Measurements from ENCODE around the gene SFMBT1. TPM values are rescaled to one million over a fixed set of nuclear protein-coding genes. Genes with fewer than 3 reads are reported as not detected.

The SFMBT1 gene
- total and polyA plus RNA-seq, 2 donors (not counting 1 experiment from before 2014, with no cell fraction given) = 3.7 to 5.6 TPM

DNA sequence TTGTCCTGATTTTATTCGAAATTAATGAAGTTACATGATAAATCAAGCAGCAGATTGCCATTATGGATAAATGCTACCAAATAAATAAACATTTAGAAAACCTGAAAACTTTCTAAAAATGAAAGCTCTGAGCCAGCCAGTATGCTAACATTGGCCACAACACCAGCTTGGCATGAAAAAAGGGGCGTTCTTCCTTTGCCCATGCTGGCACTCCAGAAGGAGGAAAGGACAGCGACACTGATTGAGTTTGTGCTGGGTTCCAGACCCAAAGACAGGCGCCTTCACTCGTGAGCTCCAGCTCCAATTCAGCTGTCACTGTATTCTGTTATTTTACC, 153.6 kb downstream of the SFMBT1 start:
- no peak overlapping the region for H3K27ac ChIP-seq (ENCODE audit: insufficient read depth, low read length)
- DNase-seq (ENCODE audit: low read depth in 2 of 2) = no peak
- no peak overlapping the region for H2AFZ ChIP-seq (ENCODE audit: low read length)
- no peaks in the 10 kb centered on the region for H3K36me3 ChIP-seq (ENCODE audit: control insufficient read depth, insufficient read depth, low read length)
- H3K4me1 ChIP-seq (ENCODE audit: control insufficient read depth, extremely low read depth, insufficient read depth, low read length) = peaks cover 10% of the 10 kb centered on the region
- H3K4me3 ChIP-seq (replicated peaks in 1 of 4; ENCODE audit: control extremely low read depth in 1 of 4, insufficient read depth in 1 of 4, low read depth in 3 of 4, low read length in 4 of 4) = peak overlapping the region in 1 of 4 experiments; percentile 41
- no peak overlapping the region for H3K9ac ChIP-seq (ENCODE audit: insufficient read depth, low read length)
- no peaks in the 10 kb centered on the region for H3K27me3 ChIP-seq (ENCODE audit: control insufficient read depth, insufficient read depth, low read length)
- H4K20me1 ChIP-seq (ENCODE audit: control insufficient read depth, extremely low read depth, insufficient read depth, low read length) = no peaks in the 10 kb centered on the region
- H3K9me3 ChIP-seq (ENCODE audit: control insufficient read depth, insufficient read depth, low read depth, low read length) = no peaks in the 10 kb centered on the region
- peak overlapping the region; percentile 79 for H3K4me2 ChIP-seq (ENCODE audit: extremely low read depth, insufficient read depth, low read length)
- peaks cover 22% of the 10 kb centered on the region for H3K79me2 ChIP-seq (ENCODE audit: control insufficient read depth, insufficient read depth, low read length)
- TF ChIP-seq EZH2 (IDR thresholded peaks at IDR 0.05; ENCODE audit: low read length, missing control alignments) = no peak
- TF ChIP-seq CTCF (conservative IDR thresholded peaks at IDR 0.05 in 1 of 2, IDR thresholded peaks at IDR 0.05 in 1 of 2; ENCODE audit: low read depth in 1 of 2, low read length in 2 of 2) = no peak

DNA sequence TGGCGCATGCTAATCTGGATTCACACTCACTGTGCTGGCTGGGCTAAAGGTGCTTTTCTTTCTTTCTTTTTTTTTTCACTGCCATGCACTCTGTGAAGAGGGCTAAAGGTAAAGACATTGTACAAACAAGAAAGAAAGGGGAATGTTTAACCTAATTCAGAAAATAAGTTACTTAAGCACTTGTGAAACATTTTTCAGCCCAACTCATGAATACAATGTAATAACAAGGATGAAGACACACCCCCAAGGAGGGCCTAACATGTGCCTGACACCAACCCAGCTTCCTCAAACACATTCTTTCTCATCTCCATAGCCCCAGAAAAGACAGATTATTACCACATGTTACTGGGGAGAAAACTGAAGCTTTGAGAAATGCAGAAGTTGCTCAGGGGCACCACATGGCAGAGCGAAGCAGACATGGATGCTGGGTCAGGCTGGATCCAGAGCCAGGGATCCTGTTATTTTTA, 154.2 kb downstream of the SFMBT1 start:
- no peaks in the 10 kb centered on the region for H3K36me3 ChIP-seq (ENCODE audit: control insufficient read depth, insufficient read depth, low read length)
- H4K20me1 ChIP-seq (ENCODE audit: control insufficient read depth, extremely low read depth, insufficient read depth, low read length) = no peaks in the 10 kb centered on the region
- peak in 1 of 2 donors; percentile 45 for DNase-seq (ENCODE audit: low read depth in 2 of 2)
- peaks cover 24% of the 10 kb centered on the region for H3K79me2 ChIP-seq (ENCODE audit: control insufficient read depth, insufficient read depth, low read length)
- TF ChIP-seq EZH2 (IDR thresholded peaks at IDR 0.05; ENCODE audit: low read length, missing control alignments) (no peak), CTCF (conservative IDR thresholded peaks at IDR 0.05 in 1 of 2, IDR thresholded peaks at IDR 0.05 in 1 of 2; ENCODE audit: low read depth in 1 of 2, low read length in 2 of 2) (no peak)
- no peak overlapping the region for H3K4me3 ChIP-seq (replicated peaks in 1 of 4; ENCODE audit: control extremely low read depth in 1 of 4, insufficient read depth in 1 of 4, low read depth in 3 of 4, low read length in 4 of 4)
- H3K4me1 ChIP-seq (ENCODE audit: control insufficient read depth, extremely low read depth, insufficient read depth, low read length) = peaks cover 10% of the 10 kb centered on the region
- H3K9me3 ChIP-seq (ENCODE audit: control insufficient read depth, insufficient read depth, low read depth, low read length) = no peaks in the 10 kb centered on the region
- no peak overlapping the region for H3K9ac ChIP-seq (ENCODE audit: insufficient read depth, low read length)
- H2AFZ ChIP-seq (ENCODE audit: low read length) = no peak overlapping the region
- H3K27ac ChIP-seq (ENCODE audit: insufficient read depth, low read length) = no peak overlapping the region
- H3K4me2 ChIP-seq (ENCODE audit: extremely low read depth, insufficient read depth, low read length) = no peak overlapping the region
- no peaks in the 10 kb centered on the region for H3K27me3 ChIP-seq (ENCODE audit: control insufficient read depth, insufficient read depth, low read length)

GRCh38 chr3:52891164-52891563, 154.7 kb downstream of the SFMBT1 start:
- TF ChIP-seq EZH2 (IDR thresholded peaks at IDR 0.05; ENCODE audit: low read length, missing control alignments) (no peak), CTCF (conservative IDR thresholded peaks at IDR 0.05 in 1 of 2, IDR thresholded peaks at IDR 0.05 in 1 of 2; ENCODE audit: low read depth in 1 of 2, low read length in 2 of 2) (no peak)
- Histone ChIP-seq H3K27me3 (ENCODE audit: control insufficient read depth, insufficient read depth, low read length) (no peaks in the 10 kb centered on the region), H3K4me1 (ENCODE audit: control insufficient read depth, extremely low read depth, insufficient read depth, low read length) (peaks cover 10% of the 10 kb centered on the region), H3K79me2 (ENCODE audit: control insufficient read depth, insufficient read depth, low read length) (peaks cover 21% of the 10 kb centered on the region), H3K9me3 (ENCODE audit: control insufficient read depth, insufficient read depth, low read depth, low read length) (no peaks in the 10 kb centered on the region), H3K36me3 (ENCODE audit: control insufficient read depth, insufficient read depth, low read length) (no peaks in the 10 kb centered on the region), H3K4me2 (ENCODE audit: extremely low read depth, insufficient read depth, low read length) (no peak overlapping the region), H4K20me1 (ENCODE audit: control insufficient read depth, extremely low read depth, insufficient read depth, low read length) (no peaks in the 10 kb centered on the region), H3K9ac (ENCODE audit: insufficient read depth, low read length) (no peak overlapping the region), H2AFZ (ENCODE audit: low read length) (no peak overlapping the region), H3K4me3 (replicated peaks in 1 of 4; ENCODE audit: control extremely low read depth in 1 of 4, insufficient read depth in 1 of 4, low read depth in 3 of 4, low read length in 4 of 4) (no peak overlapping the region), H3K27ac (ENCODE audit: insufficient read depth, low read length) (no peak overlapping the region)
- DNase-seq (ENCODE audit: low read depth in 2 of 2) = no peak
